Kidney (tissue), 14 donors: ENCODE data around the gene STIM2. TPM values are rescaled to one million over a fixed set of nuclear protein-coding genes. Genes with fewer than 3 reads are reported as not detected.

Experiments
- DNase-seq, 5 donors: peaks; one replicate each; pipeline ENCODE4 v3.0.0-alpha.2; 2013 to 2020
- FAIRE-seq: peaks from 2 replicates; lab custom pipeline; 2012; peaks lifted over from hg19 to GRCh38; lab: Jason Lieb, UNC
- H3K27ac ChIP-seq, 2 donors: one replicate each; pipeline ENCODE4 v1.7.0; 2013; ENCODE audit warnings: low read depth in 2 of 2, low read length in 2 of 2, inconsistent platforms in 1 of 2
- H3K27me3 ChIP-seq: one replicate; pipeline ENCODE4 v1.7.1; 2013; ENCODE audit warnings: low read length, inconsistent platforms; ENCODE audit not compliant: control insufficient read depth, insufficient read depth
- H3K36me3 ChIP-seq, 3 donors: one replicate each; pipeline versions ENCODE4 v1.7.0 to v1.7.1; 2013; ENCODE audit warnings: low read length in 3 of 3, control low read depth in 1 of 3, inconsistent platforms in 1 of 3; ENCODE audit not compliant: insufficient read depth in 3 of 3, control insufficient read depth in 2 of 3
- H3K4me1 ChIP-seq, 3 donors: one replicate each; pipeline versions ENCODE4 v1.7.0 to v1.7.1; 2013; ENCODE audit warnings: low read length in 3 of 3, inconsistent platforms in 1 of 3, low read depth in 1 of 3; ENCODE audit not compliant: control insufficient read depth in 2 of 3, insufficient read depth in 2 of 3
- H3K4me3 ChIP-seq, 3 donors: one replicate each; pipeline versions ENCODE4 v1.7.0 to v1.8.1; 2013; ENCODE audit warnings: low read length in 3 of 3, control low read depth in 1 of 3, inconsistent platforms in 1 of 3
- H3K9ac ChIP-seq, 3 donors: one replicate each; pipeline versions ENCODE4 v1.7.0 to v1.7.1; 2013; ENCODE audit warnings: low read length in 3 of 3, control low read depth in 1 of 3, inconsistent platforms in 1 of 3
- H3K9me3 ChIP-seq, 3 donors: one replicate each; pipeline versions ENCODE4 v1.7.0 to v1.7.1; 2013; ENCODE audit warnings: low read length in 3 of 3, control low read depth in 1 of 3, inconsistent platforms in 1 of 3; ENCODE audit not compliant: control insufficient read depth in 2 of 3, insufficient read depth in 1 of 3
- CTCF ChIP-seq: IDR thresholded peaks from 3 replicates; pipeline ENCODE4 v1.5.1; 2012; ENCODE audit warnings: mild to moderate bottlenecking, moderate library complexity, borderline replicate concordance; ENCODE audit not compliant: insufficient read depth; ENCODE audit errors: extremely low read depth
- intact Hi-C: fragments of 100-400 bp; cut with DNase I; formaldehyde crosslinking; loops from one replicate; pipeline ENCODE4 v1.11.1; 2022
- polyA plus RNA-seq: library from polyadenylated mRNA; stranded (reverse); fragments of 350-450 nt; fragmentation: Illumina TruSeq; extraction: RNeasy Lipid Tissue Mini Kit (QIAGEN cat#74804); gene quantifications from one replicate; pipeline ENCODE4 v1.2.3, GENCODE V29; 2014; ENCODE audit warnings: low read depth, low replicate concordance; ENCODE audit not compliant: insufficient read depth
- total RNA-seq: library from RNA; stranded (reverse); fragmentation: NEBNext Ultra II Directional; extraction: Animal tissue kit (Norgen Biotek cat#: 25700); gene quantifications from one replicate; pipeline ENCODE4 v1.2.1, GENCODE V29; 2021
- donor health status: control.
- donor health status: control.
- donor health status: control.
- donor health status: control.
- donor health status: control.
- donor health status: DM: yes; HTN: yes; CAD: no.
- donor health status: Normal renal cell carcinoma (clear cell type).

Gene STIM2
- total and polyA plus RNA-seq, 2 donors from 2014 or later = 27.8 to 38.9 TPM

- Histone ChIP-seq H3K27ac (no peak overlapping the region), H3K4me3 (no peak overlapping the region), H3K4me1 (no peaks in the 10 kb centered on the region), H3K9ac (no peak overlapping the region), H3K36me3 (no peaks in the 10 kb centered on the region), H3K9me3 (no peaks in the 10 kb centered on the region), H3K27me3 (no peaks in the 10 kb centered on the region)
- intact Hi-C loops = no loop called here
- no peak for FAIRE-seq
- TF ChIP-seq CTCF = no peak
- no peak for DNase-seq
Observed at GRCh38 chr4:26899991-26900390, 39.4 kb downstream of the STIM2 start.

- FAIRE-seq = no peak
- H3K27ac ChIP-seq = no peak overlapping the region
- no peaks in the 10 kb centered on the region for H3K36me3 ChIP-seq
- DNase-seq = no peak
- no peaks in the 10 kb centered on the region for H3K4me1 ChIP-seq
- H3K27me3 ChIP-seq = no peaks in the 10 kb centered on the region
- intact Hi-C loops = no loop called here
- no peak overlapping the region for H3K9ac ChIP-seq
- H3K9me3 ChIP-seq = no peaks in the 10 kb centered on the region
- H3K4me3 ChIP-seq = no peak overlapping the region
- TF ChIP-seq CTCF = no peak
Observed at GRCh38 chr4:26900765-26901164, 40.1 kb downstream of the STIM2 start.

GRCh38 chr4:26905172-26905571 is 44.5 kb downstream of the STIM2 start:
- DNase-seq = no peak
- FAIRE-seq = no peak
- Histone ChIP-seq H3K36me3 (no peaks in the 10 kb centered on the region), H3K9me3 (no peaks in the 10 kb centered on the region), H3K27ac (no peak overlapping the region), H3K4me3 (no peak overlapping the region), H3K9ac (no peak overlapping the region), H3K4me1 (no peaks in the 10 kb centered on the region), H3K27me3 (no peaks in the 10 kb centered on the region)
- intact Hi-C loops = no loop called here
- TF ChIP-seq CTCF = no peak
